ENCODE data around the gene ARHGAP18. TPM values are rescaled to one million over a fixed set of nuclear protein-coding genes. Genes with fewer than 3 reads are reported as not detected.

Gene ARHGAP18
- total RNA-seq, 1 donor from 2014 or later: 3.9 TPM

DNA sequence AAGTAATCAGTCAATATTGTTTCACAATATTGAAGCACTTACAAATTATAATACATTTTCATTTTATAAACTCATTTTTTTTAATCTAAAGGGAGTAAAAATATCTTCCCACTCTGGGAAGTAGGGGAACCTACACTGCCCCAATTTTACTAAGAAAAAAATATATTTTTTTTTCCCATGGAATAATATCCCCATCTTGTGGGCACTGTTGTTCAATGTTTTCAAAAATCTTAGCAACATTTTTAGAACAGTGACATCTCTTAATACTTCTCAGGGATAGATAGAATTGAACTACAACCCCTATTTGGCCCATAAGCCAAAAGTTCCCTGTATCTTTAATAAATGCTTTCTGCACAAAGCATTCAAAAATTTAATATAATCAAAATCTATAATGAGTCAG is 42.9 kb downstream of the ARHGAP18 start:
- Mint-ChIP-seq H3K4me1 (peaks cover 17% of the 10 kb centered on the region), H3K27me3 (ENCODE audit: insufficient read depth, low read depth) (no peaks in the 10 kb centered on the region), H3K27ac (no peak overlapping the region), H3K4me3 (no peak overlapping the region), H3K36me3 (no peaks in the 10 kb centered on the region), H3K9me3 (no peaks in the 10 kb centered on the region)
- Histone ChIP-seq H3K4me1 (no peaks in the 10 kb centered on the region), H3K79me2 (ENCODE audit: low read depth) (no peaks in the 10 kb centered on the region), H3K27me3 (no peaks in the 10 kb centered on the region), H3K4me3 (no peak overlapping the region), H3K9me3 (ENCODE audit: low read depth) (no peaks in the 10 kb centered on the region), H3K9ac (no peak overlapping the region), H3K4me2 (no peak overlapping the region), H3K27ac (no peak overlapping the region), H3K36me3 (no peaks in the 10 kb centered on the region), H3F3A (ENCODE audit: low read depth) (no peaks in the 10 kb centered on the region), H4K20me1 (ENCODE audit: low read depth) (no peaks in the 10 kb centered on the region), H2AFZ (replicated peaks) (no peak overlapping the region)
- TF ChIP-seq EZH2phosphoT487 (IDR thresholded peaks at IDR 0.05): no peak
- no peak for TF ChIP-seq EZH2 (IDR thresholded peaks at IDR 0.05)
- TF ChIP-seq, protein P1, sequence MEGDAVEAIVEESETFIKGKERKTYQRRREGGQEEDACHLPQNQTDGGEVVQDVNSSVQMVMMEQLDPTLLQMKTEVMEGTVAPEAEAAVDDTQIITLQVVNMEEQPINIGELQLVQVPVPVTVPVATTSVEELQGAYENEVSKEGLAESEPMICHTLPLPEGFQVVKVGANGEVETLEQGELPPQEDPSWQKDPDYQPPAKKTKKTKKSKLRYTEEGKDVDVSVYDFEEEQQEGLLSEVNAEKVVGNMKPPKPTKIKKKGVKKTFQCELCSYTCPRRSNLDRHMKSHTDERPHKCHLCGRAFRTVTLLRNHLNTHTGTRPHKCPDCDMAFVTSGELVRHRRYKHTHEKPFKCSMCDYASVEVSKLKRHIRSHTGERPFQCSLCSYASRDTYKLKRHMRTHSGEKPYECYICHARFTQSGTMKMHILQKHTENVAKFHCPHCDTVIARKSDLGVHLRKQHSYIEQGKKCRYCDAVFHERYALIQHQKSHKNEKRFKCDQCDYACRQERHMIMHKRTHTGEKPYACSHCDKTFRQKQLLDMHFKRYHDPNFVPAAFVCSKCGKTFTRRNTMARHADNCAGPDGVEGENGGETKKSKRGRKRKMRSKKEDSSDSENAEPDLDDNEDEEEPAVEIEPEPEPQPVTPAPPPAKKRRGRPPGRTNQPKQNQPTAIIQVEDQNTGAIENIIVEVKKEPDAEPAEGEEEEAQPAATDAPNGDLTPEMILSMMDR (IDR thresholded peaks at IDR 0.05): no peak
- no peak for DNase-seq (ENCODE audit: low spot score)

DNA sequence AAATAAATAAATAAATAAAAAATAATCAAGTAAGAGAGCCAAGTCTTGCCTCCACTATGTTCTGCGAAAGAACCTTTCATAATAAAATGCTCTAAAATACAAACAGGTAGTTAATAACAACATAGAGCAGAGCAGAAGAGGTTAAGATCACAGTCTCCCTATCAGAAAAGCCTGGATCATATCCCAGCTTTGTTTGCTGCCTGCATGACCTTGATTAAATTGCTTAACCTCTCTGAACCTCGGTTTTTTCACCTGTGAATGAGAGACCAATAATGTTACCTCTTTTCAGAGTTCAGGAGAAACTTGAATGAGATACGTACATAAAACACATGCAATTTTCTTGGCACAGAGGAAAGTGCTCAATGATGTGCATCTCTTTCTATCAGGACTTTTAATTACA is 44.4 kb downstream of the ARHGAP18 start:
- no peak for TF ChIP-seq EZH2phosphoT487 (IDR thresholded peaks at IDR 0.05)
- TF ChIP-seq, protein P1 (IDR thresholded peaks at IDR 0.05): no peak
- TF ChIP-seq EZH2 (IDR thresholded peaks at IDR 0.05): no peak
- Mint-ChIP-seq H3K4me3 (no peak overlapping the region), H3K27me3 (ENCODE audit: insufficient read depth, low read depth) (no peaks in the 10 kb centered on the region), H3K36me3 (no peaks in the 10 kb centered on the region), H3K27ac (no peak overlapping the region), H3K4me1 (peaks cover 21% of the 10 kb centered on the region), H3K9me3 (no peaks in the 10 kb centered on the region)
- Histone ChIP-seq H3K4me3 (no peak overlapping the region), H3K79me2 (ENCODE audit: low read depth) (no peaks in the 10 kb centered on the region), H3K36me3 (no peaks in the 10 kb centered on the region), H2AFZ (replicated peaks) (no peak overlapping the region), H3K9ac (no peak overlapping the region), H3K27ac (no peak overlapping the region), H3K4me1 (peaks cover 3% of the 10 kb centered on the region), H3K4me2 (no peak overlapping the region), H4K20me1 (ENCODE audit: low read depth) (no peaks in the 10 kb centered on the region), H3K9me3 (ENCODE audit: low read depth) (no peaks in the 10 kb centered on the region), H3F3A (ENCODE audit: low read depth) (no peaks in the 10 kb centered on the region), H3K27me3 (no peaks in the 10 kb centered on the region)
- DNase-seq (ENCODE audit: low spot score): no peak

DNA sequence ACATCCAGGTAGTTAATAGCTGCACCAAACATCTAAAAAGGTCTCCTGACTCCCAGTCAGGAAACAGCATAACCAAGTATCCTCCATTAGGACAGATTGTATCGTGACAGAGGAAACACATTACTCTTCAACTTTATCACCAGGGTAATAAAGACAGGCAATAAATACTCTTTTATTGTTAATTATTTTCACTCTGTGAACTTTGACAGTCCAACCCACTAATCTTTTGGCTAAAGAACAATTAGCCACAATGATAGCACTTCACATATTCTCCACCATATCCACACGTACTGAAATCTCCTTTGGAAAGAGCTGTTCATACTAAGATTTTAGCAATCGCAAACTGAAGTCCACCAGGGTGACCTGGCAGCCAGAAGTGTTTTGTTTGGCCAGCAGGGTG is 46.4 kb downstream of the ARHGAP18 start:
- H3K4me2 ChIP-seq: no peak overlapping the region
- no peak overlapping the region for H3K27ac Mint-ChIP-seq
- H3F3A ChIP-seq (ENCODE audit: low read depth): no peaks in the 10 kb centered on the region
- H3K9me3 ChIP-seq (ENCODE audit: low read depth): no peaks in the 10 kb centered on the region
- no peak overlapping the region for H3K4me3 Mint-ChIP-seq
- no peaks in the 10 kb centered on the region for H3K36me3 Mint-ChIP-seq
- no peaks in the 10 kb centered on the region for H3K79me2 ChIP-seq (ENCODE audit: low read depth)
- H4K20me1 ChIP-seq (ENCODE audit: low read depth): no peaks in the 10 kb centered on the region
- H3K27me3 ChIP-seq: no peaks in the 10 kb centered on the region
- H3K4me1 Mint-ChIP-seq: peaks cover 21% of the 10 kb centered on the region
- H3K27ac ChIP-seq: no peak overlapping the region
- no peak overlapping the region for H2AFZ ChIP-seq (replicated peaks)
- H3K36me3 ChIP-seq: no peaks in the 10 kb centered on the region
- H3K9ac ChIP-seq: no peak overlapping the region
- peaks cover 3% of the 10 kb centered on the region for H3K4me1 ChIP-seq
- no peak overlapping the region for H3K4me3 ChIP-seq
- H3K9me3 Mint-ChIP-seq: no peaks in the 10 kb centered on the region
- no peak for TF ChIP-seq EZH2 (IDR thresholded peaks at IDR 0.05)
- TF ChIP-seq EZH2phosphoT487 (IDR thresholded peaks at IDR 0.05): no peak
- TF ChIP-seq, protein P1 (IDR thresholded peaks at IDR 0.05): no peak
- no peak for DNase-seq (ENCODE audit: low spot score)
- peaks cover 3% of the 10 kb centered on the region for H3K27me3 Mint-ChIP-seq (ENCODE audit: insufficient read depth, low read depth)

Data from neural progenitor cell (in vitro differentiated cells).